GM06990 (cell line): ENCODE data around the gene MCHR1.
"Not testable (repeated sequence)": the region's sequence is repeated elsewhere in the genome, so short reads cannot be mapped to it uniquely, and the experiment has no call there.

Source experiments
- DNase-seq: peaks from one replicate; pipeline ENCODE4 v3.0.0-alpha.2; 2011; ENCODE audit not compliant: insufficient read length; ENCODE audit errors: extremely low read depth
- H3K27me3 ChIP-seq: replicated peaks from 2 replicates; pipeline ENCODE4 v1.6.0; 2011; ENCODE audit warnings: low read length; ENCODE audit not compliant: control insufficient read depth, insufficient read depth
- H3K36me3 ChIP-seq: 2 replicates; pipeline ENCODE4 v1.5.1; 2011; ENCODE audit warnings: low read length; ENCODE audit not compliant: control insufficient read depth, insufficient read depth
- H3K4me3 ChIP-seq: replicated peaks from 2 replicates; pipeline ENCODE4 v1.5.1; 2011; ENCODE audit warnings: low read depth, mild to moderate bottlenecking, control low read depth, low read length
- CTCF ChIP-seq: IDR thresholded peaks from 2 replicates; pipeline ENCODE4 v1.5.1; 2011; ENCODE audit warnings: low read length, control low read depth, mild to moderate bottlenecking, inconsistent platforms; ENCODE audit not compliant: insufficient read depth, poor library complexity, severe bottlenecking

The MCHR1 gene

GRCh38 chr22:40714499-40715337 is 35.4 kb downstream of the MCHR1 start:
- no peak for TF ChIP-seq CTCF
- Histone ChIP-seq H3K36me3 (no peaks in the 10 kb centered on the region), H3K4me3 (no peak overlapping the region), H3K27me3 (no peaks in the 10 kb centered on the region; the same call in none of the 2 replicates)
- no peak for DNase-seq

- TF ChIP-seq CTCF: no peak
- DNase-seq: no peak
- no peaks in the 10 kb centered on the region for H3K36me3 ChIP-seq
- H3K27me3 ChIP-seq: no peaks in the 10 kb centered on the region; the same call in none of the 2 replicates
- no peak overlapping the region for H3K4me3 ChIP-seq
Measured at GRCh38 chr22:40716116-40716515, 36.8 kb downstream of the MCHR1 start.

- H3K27me3 ChIP-seq, H3K4me3 ChIP-seq, H3K36me3 ChIP-seq, DNase-seq: not testable (repeated sequence)
Measured at GRCh38 chr22:40717657-40718056, 38.4 kb downstream of the MCHR1 start.

GRCh38 chr22:40718250-40719204 is 39.2 kb downstream of the MCHR1 start:
- H3K4me3 ChIP-seq: no peak overlapping the region
- H3K36me3 ChIP-seq: no peaks in the 10 kb centered on the region
- no peaks in the 10 kb centered on the region; the same call in none of the 2 replicates for H3K27me3 ChIP-seq
- no peak for TF ChIP-seq CTCF
- DNase-seq: no peak

GRCh38 chr22:40719599-40719998 is 40.3 kb downstream of the MCHR1 start:
- no peak for TF ChIP-seq CTCF
- DNase-seq: no peak
- H3K4me3 ChIP-seq: no peak overlapping the region
- no peaks in the 10 kb centered on the region for H3K36me3 ChIP-seq
- H3K27me3 ChIP-seq: no peaks in the 10 kb centered on the region; the same call in none of the 2 replicates

GRCh38 chr22:40720156-40720537 is 40.9 kb downstream of the MCHR1 start:
- not testable (repeated sequence) for DNase-seq, H3K27me3 ChIP-seq, H3K4me3 ChIP-seq, H3K36me3 ChIP-seq
